ENCODE measurements around the gene UBE2B.

- TF ChIP-seq ZNF274 (IDR thresholded peaks at IDR 0.05; ENCODE audit: low read depth, low read length): no peak
- TF ChIP-seq SUZ12 (IDR thresholded peaks at IDR 0.05; ENCODE audit: extremely low read depth, insufficient read depth, insufficient read length): no peak
- no peak for TF ChIP-seq YY1 (IDR thresholded peaks at IDR 0.05; ENCODE audit: insufficient read depth, insufficient read length)
Measured at GRCh38 chr5:134435560-134435959, 64.2 kb downstream of the UBE2B start.
